Lower leg skin (tissue), 4 donors: Measurements from ENCODE around the gene ZNF222. TPM values are rescaled to one million over a fixed set of nuclear protein-coding genes. Genes with fewer than 3 reads are reported as not detected.

Experiments
- DNase-seq, 2 donors: peaks; one replicate each; pipeline ENCODE4 v3.0.0-alpha.2; 2019; ENCODE audit warnings: low spot score in 2 of 2
- H3K4me3 ChIP-seq: fragments of 200-600 bp; sonication (generic); 2 replicates; pipeline ENCODE4 v1.5.1; 2017; ENCODE audit warnings: mild to moderate bottlenecking, low read depth; ENCODE audit not compliant: poor library complexity, severe bottlenecking
- CTCF ChIP-seq, 3 donors: fragments of 450-650 bp; IDR thresholded peaks; one replicate each; pipeline ENCODE4 v1.5.1; 2016; ENCODE audit warnings: antibody characterized with exemption in 3 of 3, mild to moderate bottlenecking in 3 of 3, moderate library complexity in 2 of 3
- POLR2A ChIP-seq, 2 donors: fragments of 450-650 bp; IDR thresholded peaks; one replicate each; pipeline ENCODE4 v1.6.1; 2016 to 2017; ENCODE audit warnings: antibody characterized with exemption in 2 of 2, mild to moderate bottlenecking in 1 of 2, moderate library complexity in 1 of 2
- WGBS, 2 donors: methylation state at CpG; one replicate each; pipeline ENCODE4 v1.1.5; 2018; 5-methylcytosine and 5-hydroxymethylcytosine counted together
- intact Hi-C: fragments of 100-400 bp; cut with DNase I; formaldehyde crosslinking; loops from one replicate; pipeline ENCODE4 v1.15.0; 2023; ENCODE audit warnings: low total_unique reads
- total RNA-seq, 4 donors: library from RNA; depleted of rRNA; stranded (reverse); fragments of >200 nt; gene quantifications; one replicate each; pipeline ENCODE4 v1.1.0, GENCODE V29; 2016

The ZNF222 gene
- 1 to 10 TPM; 1.1 to 6.1 (median 2.6) TPM for total RNA-seq

GRCh38 chr19:44025217-44025936 lies at the start of gene ZNF222:
ZNF222 (plus strand) TSS chr19:44025379; CDS start chr19:44025437, 58 bp downstream.
- DNase-seq: peak; percentile 83 to 95
- intact Hi-C loops: no loop called here
- 1 to 3% methylated on average over 37 of the region's 37 CpGs for WGBS, 2 donors
- peak within 1 kb of the TSS; percentile 72 for H3K4me3 ChIP-seq
- TF ChIP-seq POLR2A (IDR thresholded peaks at IDR 0.05) (no peak), CTCF (IDR thresholded peaks at IDR 0.05) (no peak)

GRCh38 chr19:43976732-43977131 lies 48.4 kb upstream of the ZNF222 start:
- no peak overlapping the region for H3K4me3 ChIP-seq
- 70 to 95% methylated on average over 1 of the region's 1 CpG for WGBS, 2 donors
- DNase-seq: no peak
- intact Hi-C loops: no loop called here
- no peak for TF ChIP-seq CTCF (IDR thresholded peaks at IDR 0.05)
- no peak for TF ChIP-seq POLR2A (IDR thresholded peaks at IDR 0.05)

- WGBS, 2 donors: 72 to 74% methylated on average over 2 of the region's 2 CpGs
- intact Hi-C loops: no loop called here
- H3K4me3 ChIP-seq: no peak overlapping the region
- no peak for DNase-seq
- TF ChIP-seq CTCF (IDR thresholded peaks at IDR 0.05): no peak
- TF ChIP-seq POLR2A (IDR thresholded peaks at IDR 0.05): no peak
Measured at GRCh38 chr19:43983544-43983911, 41.7 kb upstream of the ZNF222 start.

GRCh38 chr19:43983912-43984686 lies 41.1 kb upstream of the ZNF222 start, which contains the start of gene ZNF155:
ZNF155 (plus strand) TSS chr19:43984188; CDS start chr19:43988544, 4,356 bp downstream.
- H3K4me3 ChIP-seq: peak within 1 kb of the TSS; percentile 38
- intact Hi-C loops: no loop called here
- 1 to 2% methylated on average over 40 of the region's 40 CpGs for WGBS, 2 donors
- TF ChIP-seq CTCF (IDR thresholded peaks at IDR 0.05): no peak
- no peak for TF ChIP-seq POLR2A (IDR thresholded peaks at IDR 0.05)
- peak; percentile 94 to 97 for DNase-seq

GRCh38 chr19:43984687-43985000 lies 40.5 kb upstream of the ZNF222 start:
- H3K4me3 ChIP-seq: peak overlapping the region; percentile 38
- intact Hi-C loops: no loop called here
- no peak for DNase-seq
- 2 to 6% methylated on average over 14 of the region's 14 CpGs for WGBS, 2 donors
- TF ChIP-seq POLR2A (IDR thresholded peaks at IDR 0.05): no peak
- no peak for TF ChIP-seq CTCF (IDR thresholded peaks at IDR 0.05)
